OCI-LY1 (cell line): ENCODE measurements around the gene NCSTN.
A peak's percentile ranks its signal among the peaks of the same experiment; 100 is the strongest.

ENCODE experiments used
- H2AFZ ChIP-seq: fragments of 200-600 bp; sonication (generic), shearing (Covaris generic); 2 replicates; pipeline ENCODE4 v1.6.0; 2014; ENCODE audit warnings: antibody characterized with exemption, mild to moderate bottlenecking, low read length
- H3F3A ChIP-seq: fragments of 200-600 bp; sonication (generic), shearing (Covaris generic); 2 replicates; pipeline ENCODE4 v1.6.0; 2014; ENCODE audit warnings: mild to moderate bottlenecking, antibody characterized with exemption, low read length, moderate library complexity; ENCODE audit not compliant: insufficient read depth
- H3K27ac ChIP-seq: fragments of 200-600 bp; sonication (generic); 2 replicates; pipeline ENCODE4 v1.5.1; 2014; ENCODE audit warnings: low read length, mixed run types, mild to moderate bottlenecking, low read depth; ENCODE audit not compliant: poor library complexity, severe bottlenecking
- H3K27me3 ChIP-seq: fragments of 200-600 bp; sonication (generic); 2 replicates; pipeline ENCODE4 v1.6.0; 2014; ENCODE audit warnings: antibody characterized with exemption, mild to moderate bottlenecking, low read length, moderate library complexity; ENCODE audit not compliant: insufficient read depth
- H3K36me3 ChIP-seq: fragments of 200-600 bp; sonication (generic); 2 replicates; pipeline ENCODE4 v1.6.1; 2014; ENCODE audit warnings: mild to moderate bottlenecking, antibody characterized with exemption, low read length, moderate library complexity, mixed read lengths; ENCODE audit not compliant: insufficient read depth
- H3K4me1 ChIP-seq: fragments of 200-600 bp; sonication (generic); 2 replicates; pipeline ENCODE4 v1.5.1; 2014; ENCODE audit warnings: mild to moderate bottlenecking, low read length, moderate library complexity; ENCODE audit not compliant: insufficient read depth, severe bottlenecking
- H3K4me2 ChIP-seq: fragments of 200-600 bp; sonication (generic), shearing (Covaris generic); 2 replicates; pipeline ENCODE4 v1.6.1; 2014; ENCODE audit warnings: low read length
- H3K4me3 ChIP-seq: fragments of 200-600 bp; sonication (generic); 2 replicates; pipeline ENCODE4 v1.5.1; 2014; ENCODE audit warnings: low read length, low read depth, mild to moderate bottlenecking, mixed read lengths; ENCODE audit not compliant: poor library complexity, severe bottlenecking
- H3K79me2 ChIP-seq: fragments of 200-600 bp; shearing (Covaris generic); 2 replicates; pipeline ENCODE4 v1.6.1; 2016; ENCODE audit warnings: mixed run types, low read length, mixed read lengths; ENCODE audit not compliant: insufficient read depth
- H3K9ac ChIP-seq: fragments of 200-600 bp; sonication (generic), shearing (Covaris generic); 2 replicates; pipeline ENCODE4 v1.6.1; 2014; ENCODE audit warnings: mild to moderate bottlenecking, low read length, mixed read lengths
- H3K9me2 ChIP-seq: fragments of 200-600 bp; sonication (generic), shearing (Covaris generic); 2 replicates; pipeline ENCODE4 v1.6.1; 2014; ENCODE audit warnings: low read depth, mild to moderate bottlenecking, low read length, mixed read lengths
- H3K9me3 ChIP-seq: fragments of 200-600 bp; shearing (Covaris generic); 2 replicates; pipeline ENCODE4 v1.6.1; 2014; ENCODE audit warnings: low read length, mixed read lengths
- H4K20me1 ChIP-seq: fragments of 200-600 bp; sonication (generic), shearing (Covaris generic); 2 replicates; pipeline ENCODE4 v1.6.0; 2016; ENCODE audit warnings: mild to moderate bottlenecking, low read length; ENCODE audit not compliant: insufficient read depth
- EZH2 ChIP-seq: fragments of 200-600 bp; sonication (generic), shearing (Covaris generic); IDR thresholded peaks from 2 replicates; pipeline ENCODE4 v1.8.0; 2017; ENCODE audit warnings: borderline replicate concordance, mixed run types, mild to moderate bottlenecking, antibody characterized with exemption, low read length, moderate library complexity, mixed read lengths
- TF ChIP-seq, protein P1 (sequence below): fragments of 200-600 bp; sonication (generic), shearing (Covaris generic); IDR thresholded peaks from 2 replicates; pipeline ENCODE4 v1.5.1; 2017; ENCODE audit warnings: mild to moderate bottlenecking, antibody characterized with exemption, low read length, moderate library complexity, mixed read lengths

The NCSTN gene

DNA sequence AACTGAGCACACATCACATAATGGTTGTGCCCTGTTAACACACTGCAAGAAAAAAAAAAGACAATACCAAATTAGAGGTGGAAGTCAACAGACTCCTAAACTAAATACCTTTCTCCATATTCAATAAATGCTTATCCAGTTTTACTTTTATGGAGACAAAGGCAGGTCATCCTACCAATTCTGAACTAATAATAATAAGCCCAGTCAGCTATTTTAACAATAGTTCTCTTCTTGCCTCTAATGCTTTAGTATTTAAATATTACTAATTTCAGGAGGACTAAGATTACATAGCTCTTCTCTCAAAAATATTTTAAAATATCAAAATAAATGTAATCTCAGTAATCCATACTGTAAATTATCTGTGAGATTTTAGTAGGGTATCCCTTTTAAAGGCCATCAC, 10.7 kb upstream of the NCSTN start:
- no peaks in the 10 kb centered on the region for H3K4me1 ChIP-seq
- peaks cover 88% of the 10 kb centered on the region for H3K36me3 ChIP-seq
- H3K4me3 ChIP-seq: no peak overlapping the region
- no peaks in the 10 kb centered on the region for H3K79me2 ChIP-seq
- H3K9ac ChIP-seq: no peak overlapping the region
- H3K9me2 ChIP-seq: no peaks in the 10 kb centered on the region
- H3K27me3 ChIP-seq: no peaks in the 10 kb centered on the region
- TF ChIP-seq EZH2: no peak
- H4K20me1 ChIP-seq: no peaks in the 10 kb centered on the region
- H2AFZ ChIP-seq: no peak overlapping the region
- 0 out of 2 replicates have a peak, but pooled peaks cover 3% of the 10 kb centered on the region for H3F3A ChIP-seq
- no peak overlapping the region for H3K4me2 ChIP-seq
- H3K27ac ChIP-seq: no peak overlapping the region
- no peaks in the 10 kb centered on the region for H3K9me3 ChIP-seq

DNA sequence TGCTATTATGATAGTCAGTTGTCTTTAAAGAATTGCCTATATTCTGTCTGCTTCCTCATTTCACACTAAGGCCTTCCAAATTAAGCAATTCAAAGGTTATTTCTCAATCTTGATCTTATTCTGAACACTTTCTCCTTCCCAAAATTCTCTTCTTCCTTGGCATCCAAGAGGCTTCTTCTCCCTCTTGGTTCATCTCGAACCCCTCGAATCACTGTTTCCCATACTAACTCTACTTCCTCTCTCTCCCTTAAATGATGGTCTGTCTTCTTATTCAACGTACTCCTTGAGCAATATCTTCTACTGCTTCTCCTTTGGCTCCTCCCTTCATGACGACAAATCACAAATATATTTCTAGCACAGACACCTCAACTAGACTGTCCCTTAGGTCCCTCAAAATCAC, 4.6 kb upstream of the NCSTN start:
- TF ChIP-seq, protein P1, sequence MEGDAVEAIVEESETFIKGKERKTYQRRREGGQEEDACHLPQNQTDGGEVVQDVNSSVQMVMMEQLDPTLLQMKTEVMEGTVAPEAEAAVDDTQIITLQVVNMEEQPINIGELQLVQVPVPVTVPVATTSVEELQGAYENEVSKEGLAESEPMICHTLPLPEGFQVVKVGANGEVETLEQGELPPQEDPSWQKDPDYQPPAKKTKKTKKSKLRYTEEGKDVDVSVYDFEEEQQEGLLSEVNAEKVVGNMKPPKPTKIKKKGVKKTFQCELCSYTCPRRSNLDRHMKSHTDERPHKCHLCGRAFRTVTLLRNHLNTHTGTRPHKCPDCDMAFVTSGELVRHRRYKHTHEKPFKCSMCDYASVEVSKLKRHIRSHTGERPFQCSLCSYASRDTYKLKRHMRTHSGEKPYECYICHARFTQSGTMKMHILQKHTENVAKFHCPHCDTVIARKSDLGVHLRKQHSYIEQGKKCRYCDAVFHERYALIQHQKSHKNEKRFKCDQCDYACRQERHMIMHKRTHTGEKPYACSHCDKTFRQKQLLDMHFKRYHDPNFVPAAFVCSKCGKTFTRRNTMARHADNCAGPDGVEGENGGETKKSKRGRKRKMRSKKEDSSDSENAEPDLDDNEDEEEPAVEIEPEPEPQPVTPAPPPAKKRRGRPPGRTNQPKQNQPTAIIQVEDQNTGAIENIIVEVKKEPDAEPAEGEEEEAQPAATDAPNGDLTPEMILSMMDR: no peak
- no peak for TF ChIP-seq EZH2
- Histone ChIP-seq H2AFZ (no peak overlapping the region), H3K9me3 (no peaks in the 10 kb centered on the region), H3K27me3 (no peaks in the 10 kb centered on the region), H3K4me1 (peaks cover 15% of the 10 kb centered on the region), H3K4me2 (no peak overlapping the region), H3F3A (no peaks in the 10 kb centered on the region), H3K9ac (no peak overlapping the region), H3K79me2 (peaks cover 35% of the 10 kb centered on the region), H3K9me2 (no peaks in the 10 kb centered on the region), H3K36me3 (peaks cover 66% of the 10 kb centered on the region), H3K4me3 (no peak overlapping the region), H4K20me1 (0 out of 2 replicates have a peak, but pooled peaks cover 3% of the 10 kb centered on the region), H3K27ac (no peak overlapping the region)

DNA sequence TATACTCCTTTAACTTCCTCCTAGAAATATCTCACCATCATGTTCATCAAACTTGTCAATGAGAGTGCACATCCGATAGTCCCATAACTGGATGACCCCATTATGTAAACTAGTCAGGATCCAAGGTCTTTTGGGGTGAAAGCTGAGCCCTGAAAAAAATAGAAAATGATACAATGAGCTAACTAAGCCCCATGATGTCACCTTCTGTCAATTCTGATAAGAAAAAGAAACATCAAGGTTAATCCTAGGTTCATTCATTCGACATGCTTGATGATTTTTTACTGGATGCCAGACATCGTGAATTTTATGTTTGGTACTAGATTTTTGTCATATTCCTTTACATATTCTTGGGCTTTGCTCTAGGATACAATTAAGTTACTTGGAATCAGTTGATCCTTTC, 3.0 kb upstream of the NCSTN start:
- no peaks in the 10 kb centered on the region for H3K9me2 ChIP-seq
- no peak overlapping the region for H3K4me3 ChIP-seq
- H3K9me3 ChIP-seq: no peaks in the 10 kb centered on the region
- TF ChIP-seq, protein P1: no peak
- no peak for TF ChIP-seq EZH2
- H3K36me3 ChIP-seq: peaks cover 57% of the 10 kb centered on the region
- no peak overlapping the region for H3K4me2 ChIP-seq
- H3K4me1 ChIP-seq: peaks cover 26% of the 10 kb centered on the region
- H3K79me2 ChIP-seq: peaks cover 45% of the 10 kb centered on the region
- H4K20me1 ChIP-seq: 0 out of 2 replicates have a peak, but pooled peaks cover 3% of the 10 kb centered on the region
- no peak overlapping the region for H3K9ac ChIP-seq
- no peak overlapping the region for H2AFZ ChIP-seq
- H3K27me3 ChIP-seq: no peaks in the 10 kb centered on the region
- no peak overlapping the region for H3K27ac ChIP-seq
- H3F3A ChIP-seq: no peaks in the 10 kb centered on the region

DNA sequence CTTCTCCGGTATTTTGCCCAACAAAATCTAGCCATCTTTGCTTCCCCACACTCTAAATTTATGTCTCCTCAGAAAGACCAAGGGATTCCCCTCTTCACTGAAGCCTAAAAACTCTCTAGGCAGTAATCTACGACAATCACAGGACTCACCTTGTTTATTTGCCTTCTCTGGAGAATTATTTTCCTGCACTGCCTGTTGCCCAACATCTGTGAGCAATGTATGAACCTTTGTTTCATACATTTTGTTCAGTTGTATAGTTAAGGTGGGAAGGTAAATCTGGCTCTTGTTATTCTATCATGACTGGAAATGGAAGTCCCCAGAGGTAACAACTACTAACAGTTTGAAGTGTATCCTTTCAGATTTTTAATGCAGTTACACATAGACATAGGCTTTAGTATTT, 2.3 kb upstream of the NCSTN start:
- no peaks in the 10 kb centered on the region for H3K9me2 ChIP-seq
- no peak overlapping the region for H3K27ac ChIP-seq
- peak overlapping the region; percentile 84 for H3K4me2 ChIP-seq
- no peaks in the 10 kb centered on the region for H3K27me3 ChIP-seq
- no peak overlapping the region for H2AFZ ChIP-seq
- H4K20me1 ChIP-seq: 0 out of 2 replicates have a peak, but pooled peaks cover 3% of the 10 kb centered on the region
- no peaks in the 10 kb centered on the region for H3F3A ChIP-seq
- H3K4me3 ChIP-seq: peak overlapping the region; percentile 98
- H3K79me2 ChIP-seq: peaks cover 45% of the 10 kb centered on the region
- H3K4me1 ChIP-seq: peaks cover 28% of the 10 kb centered on the region
- H3K9ac ChIP-seq: no peak overlapping the region
- TF ChIP-seq EZH2: no peak
- TF ChIP-seq, protein P1: no peak
- no peaks in the 10 kb centered on the region for H3K9me3 ChIP-seq
- H3K36me3 ChIP-seq: peaks cover 60% of the 10 kb centered on the region
